GM23338 (cell line): ENCODE measurements around the gene LYVE1. TPM values are rescaled to one million over a fixed set of nuclear protein-coding genes. Genes with fewer than 3 reads are reported as not detected.

Source experiments
- ATAC-seq: fragments of 200-7000 bp; cut with Tn5 transposase; 3 replicates; pipeline ENCODE4 v1.9.1; 2020
- DNase-seq: peaks from one replicate; pipeline ENCODE4 v3.0.0-alpha.2; 2015; ENCODE audit warnings: low spot score
- H2AFZ ChIP-seq: fragments of 200-600 bp; sonication (generic); 2 replicates; pipeline ENCODE4 v1.8.0; 2016; ENCODE audit warnings: antibody characterized with exemption, mild to moderate bottlenecking, moderate library complexity
- H3F3A ChIP-seq: fragments of 200-600 bp; sonication (generic); replicated peaks from 2 replicates; pipeline ENCODE4 v1.8.0; 2017; ENCODE audit warnings: antibody characterized with exemption, mixed run types, low read depth
- H3K27ac ChIP-seq: fragments of 200-600 bp; sonication (generic); 2 replicates; pipeline ENCODE4 v1.6.1; 2016; ENCODE audit warnings: low read depth
- H3K27me3 ChIP-seq: fragments of 200-600 bp; sonication (generic); 2 replicates; pipeline ENCODE4 v1.8.0; 2016; ENCODE audit warnings: mild to moderate bottlenecking, mixed run types, moderate library complexity; ENCODE audit not compliant: insufficient read depth
- H3K36me3 ChIP-seq: fragments of 200-600 bp; sonication (generic); 2 replicates; pipeline ENCODE4 v1.8.0; 2016; ENCODE audit warnings: mild to moderate bottlenecking; ENCODE audit not compliant: insufficient read depth
- H3K4me1 ChIP-seq: fragments of 200-600 bp; sonication (generic); 2 replicates; pipeline ENCODE4 v1.8.0; 2016; ENCODE audit warnings: mild to moderate bottlenecking, moderate library complexity; ENCODE audit not compliant: insufficient read depth
- H3K4me2 ChIP-seq: fragments of 200-600 bp; sonication (generic); 2 replicates; pipeline ENCODE4 v1.7.1; 2017; ENCODE audit warnings: mixed run types
- H3K4me3 ChIP-seq: fragments of 200-600 bp; sonication (generic); 2 replicates; pipeline ENCODE4 v1.6.1; 2016; ENCODE audit warnings: mixed run types
- H3K79me2 ChIP-seq: fragments of 200-600 bp; sonication (generic); replicated peaks from 2 replicates; pipeline ENCODE4 v1.8.0; 2017; ENCODE audit warnings: mild to moderate bottlenecking; ENCODE audit not compliant: insufficient read depth
- H3K9me2 ChIP-seq: fragments of 200-600 bp; sonication (generic); 2 replicates; pipeline ENCODE4 v1.8.0; 2017; ENCODE audit not compliant: insufficient read depth
- H4K20me1 ChIP-seq: fragments of 200-600 bp; sonication (generic); replicated peaks from 2 replicates; pipeline ENCODE4 v1.8.0; 2017; ENCODE audit warnings: mild to moderate bottlenecking; ENCODE audit not compliant: insufficient read depth
- H3K27ac Mint-ChIP-seq: 2 replicates; pipeline ENCODE4 v1.8.0; 2020; ENCODE audit warnings: inconsistent platforms, mild to moderate bottlenecking, moderate library complexity, mixed read lengths
- H3K27me3 Mint-ChIP-seq: 3 replicates; pipeline ENCODE4 v1.8.0; 2022; ENCODE audit warnings: low read depth, mild to moderate bottlenecking, moderate library complexity, mixed read lengths, inconsistent platforms; ENCODE audit not compliant: insufficient read depth, poor library complexity
- H3K36me3 Mint-ChIP-seq: 3 replicates; pipeline ENCODE4 v1.8.0; 2021; ENCODE audit warnings: low read depth, mild to moderate bottlenecking, inconsistent platforms, moderate library complexity, mixed read lengths
- H3K4me1 Mint-ChIP-seq: 3 replicates; pipeline ENCODE4 v1.8.0; 2020; ENCODE audit warnings: mild to moderate bottlenecking, inconsistent platforms, mixed read lengths
- H3K4me3 Mint-ChIP-seq: 3 replicates; pipeline ENCODE4 v1.8.0; 2021; ENCODE audit warnings: moderate library complexity, mild to moderate bottlenecking, inconsistent platforms, mixed read lengths
- H3K9me3 Mint-ChIP-seq: 3 replicates; pipeline ENCODE4 v1.8.0; 2020; ENCODE audit warnings: moderate library complexity, mild to moderate bottlenecking, inconsistent platforms, mixed read lengths
- CREB1 ChIP-seq: fragments of 250-450 bp; sonication (Bioruptor Pico); IDR thresholded peaks from 2 replicates; pipeline ENCODE4 v1.5.0; 2020; ENCODE audit warnings: low read depth, mild to moderate bottlenecking, moderate library complexity
- CTCF ChIP-seq, 2 experiments: fragments of 200-600 bp in 1 of 2; sonication (generic) in 1 of 2; conservative IDR thresholded peaks; 2 replicates each; pipeline versions ENCODE4 v1.5.1 to v1.6.1; 2016 to 2017; ENCODE audit warnings: antibody characterized with exemption in 2 of 2, low read depth in 2 of 2, mild to moderate bottlenecking in 2 of 2, moderate library complexity in 1 of 2
- ETS1 ChIP-seq: IDR thresholded peaks from 2 replicates; pipeline ENCODE4 v1.6.1; 2016; ENCODE audit warnings: antibody characterized with exemption
- EZH2 ChIP-seq: fragments of 200-600 bp; sonication (generic); IDR thresholded peaks from one replicate; pipeline ENCODE4 v1.8.0; 2017; ENCODE audit warnings: antibody characterized with exemption, mild to moderate bottlenecking, low read depth; ENCODE audit not compliant: unreplicated experiment
- EZH2phosphoT487 ChIP-seq: fragments of 200-600 bp; sonication (generic); IDR thresholded peaks from one replicate; pipeline ENCODE4 v1.8.1; 2018; ENCODE audit warnings: antibody characterized with exemption; ENCODE audit not compliant: unreplicated experiment
- NANOG ChIP-seq: IDR thresholded peaks from 2 replicates; pipeline ENCODE4 v1.6.1; 2016; ENCODE audit warnings: antibody characterized with exemption, borderline replicate concordance
- STAT1 ChIP-seq: IDR thresholded peaks from one replicate; pipeline ENCODE4 v1.6.1; 2016; ENCODE audit warnings: antibody characterized with exemption; ENCODE audit not compliant: unreplicated experiment
- ZNF114 ChIP-seq: fragments of 250-450 bp; sonication (Bioruptor Pico); IDR thresholded peaks from 2 replicates; pipeline ENCODE4 v1.5.0; 2020; ENCODE audit warnings: mild to moderate bottlenecking, moderate library complexity
- ZNF331 ChIP-seq: fragments of 250-450 bp; sonication (Bioruptor Pico); IDR thresholded peaks from 2 replicates; pipeline ENCODE4 v1.5.0; 2020; ENCODE audit warnings: low read depth, mild to moderate bottlenecking, moderate library complexity
- polyA plus RNA-seq: library from polyadenylated mRNA; unstranded; fragments of >200 nt; fragmentation: Nextera tagmentation; extraction: Ambion mirVana; gene quantifications from 2 replicates; pipeline ENCODE4 v1.2.1, GENCODE V29; 2016
- total RNA-seq: library from RNA; depleted of rRNA; stranded (reverse); fragments of >200 nt; shearing (Covaris generic); gene quantifications from 2 replicates; pipeline ENCODE4 v1.2.3, GENCODE V29; 2014

Gene LYVE1
- total and polyA plus RNA-seq, 2 experiments from 2014 or later = 0.94 TPM; not detected in 1

DNA sequence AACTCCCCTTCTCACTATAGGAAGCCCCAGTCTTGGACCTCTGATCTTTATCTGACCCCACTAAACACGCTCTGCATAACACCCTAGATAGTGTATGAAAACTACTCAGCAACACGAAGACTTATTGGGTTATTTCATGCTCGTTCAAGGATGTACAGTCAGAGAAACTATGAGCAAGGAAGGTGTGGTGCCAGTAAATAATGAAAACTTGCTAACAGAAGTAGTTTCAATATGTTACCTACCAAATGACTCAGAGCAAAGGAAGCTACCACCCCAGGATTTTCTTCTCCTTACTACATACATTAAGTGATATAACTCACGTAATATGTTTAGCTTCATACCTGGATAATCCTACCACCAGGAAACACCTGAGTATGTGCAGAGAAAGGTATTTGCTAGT is 25.9 kb upstream of the LYVE1 start:
- no peaks in the 10 kb centered on the region for H3K36me3 Mint-ChIP-seq
- Histone ChIP-seq H3F3A (no peaks in the 10 kb centered on the region), H4K20me1 (no peaks in the 10 kb centered on the region), H3K27me3 (no peaks in the 10 kb centered on the region), H3K36me3 (no peaks in the 10 kb centered on the region), H3K4me3 (no peak overlapping the region), H3K27ac (no peak overlapping the region), H3K4me1 (no peaks in the 10 kb centered on the region; the same call in 1 of the 2 replicates), H3K9me2 (no peaks in the 10 kb centered on the region), H2AFZ (no peak overlapping the region), H3K79me2 (no peaks in the 10 kb centered on the region), H3K4me2 (no peak overlapping the region)
- DNase-seq (no peak), ATAC-seq (no peak)
- H3K27me3 Mint-ChIP-seq = peaks cover 4% of the 10 kb centered on the region
- peaks cover 2% of the 10 kb centered on the region; the same call in 1 of the 3 replicates for H3K9me3 Mint-ChIP-seq
- no peak overlapping the region for H3K4me3 Mint-ChIP-seq
- TF ChIP-seq NANOG (no peak), ETS1 (no peak), CTCF (conservative IDR thresholded peaks at IDR 0.05; ENCODE audit: low read depth in 2 of 2) (no peak)
- no peaks in the 10 kb centered on the region for H3K4me1 Mint-ChIP-seq
- H3K27ac Mint-ChIP-seq = no peak overlapping the region

GRCh38 chr11:10592331-10592730 is 23.9 kb upstream of the LYVE1 start:
- H3K4me2 ChIP-seq = no peak overlapping the region
- H3K27ac Mint-ChIP-seq = no peak overlapping the region
- peaks cover 2% of the 10 kb centered on the region; the same call in 1 of the 3 replicates for H3K9me3 Mint-ChIP-seq
- ATAC-seq (no peak), DNase-seq (no peak)
- no peak overlapping the region for H3K27ac ChIP-seq
- H3K4me1 Mint-ChIP-seq = no peaks in the 10 kb centered on the region
- H3K4me3 Mint-ChIP-seq = no peak overlapping the region
- H3K4me1 ChIP-seq = no peaks in the 10 kb centered on the region; the same call in 1 of the 2 replicates
- H3K79me2 ChIP-seq = no peaks in the 10 kb centered on the region
- no peak overlapping the region for H2AFZ ChIP-seq
- H3K27me3 Mint-ChIP-seq = peaks cover 4% of the 10 kb centered on the region
- H3K36me3 ChIP-seq = no peaks in the 10 kb centered on the region
- no peaks in the 10 kb centered on the region for H3K9me2 ChIP-seq
- H3F3A ChIP-seq = no peaks in the 10 kb centered on the region
- H3K27me3 ChIP-seq = no peaks in the 10 kb centered on the region
- H4K20me1 ChIP-seq = no peaks in the 10 kb centered on the region
- no peak overlapping the region for H3K4me3 ChIP-seq
- H3K36me3 Mint-ChIP-seq = no peaks in the 10 kb centered on the region
- TF ChIP-seq EZH2 (no peak), ZNF114 (CRISPR knock-in tag) (no peak), CTCF (conservative IDR thresholded peaks at IDR 0.05; ENCODE audit: low read depth in 2 of 2) (no peak), STAT1 (no peak), ZNF331 (no peak), EZH2phosphoT487 (no peak), ETS1 (no peak), CREB1 (CRISPR knock-in tag) (no peak)
